ENCODE measurements around the gene TCF4. TPM values are rescaled to one million over a fixed set of nuclear protein-coding genes. Genes with fewer than 3 reads are reported as not detected.

Gene TCF4
- total and polyA plus RNA-seq, 2 of the 13 experiments (the other 11 are each of a cell fraction or from before 2014, with no cell fraction given), result not detected

DNA sequence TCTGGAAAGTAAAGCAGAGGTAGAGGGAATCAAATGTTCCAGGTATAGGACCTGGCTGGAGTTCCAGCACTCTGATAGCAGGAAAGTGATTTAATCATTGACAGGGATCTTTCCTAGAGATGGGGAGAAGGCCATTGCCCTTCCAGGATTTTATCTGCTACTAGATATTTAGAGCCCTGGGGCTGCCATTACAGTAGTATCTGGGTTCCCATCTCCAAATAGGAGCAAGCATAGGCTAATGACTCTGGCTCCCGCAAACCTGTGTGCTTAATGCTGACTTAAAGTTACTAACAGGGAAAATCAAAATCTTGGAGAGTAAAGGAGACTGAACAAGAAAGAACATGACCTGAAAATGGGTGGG is 331.1 kb downstream of the TCF4 start:
- FAIRE-seq (no peak), ATAC-seq (no peak), DNase-seq (ENCODE audit: low spot score) (no peak)
- ChIA-PET POLR2A (no interaction called here), CTCF (ENCODE audit: low intra/inter-chr PET ratio, low total read pairs) (no interaction called here)
- Histone ChIP-seq H3K4me2 (ENCODE audit: low read depth, low read length) (no peak overlapping the region), H3K27me3 (ENCODE audit: control insufficient read depth in 1 of 2, insufficient read depth in 2 of 2, low read length in 2 of 2) (no peaks in the 10 kb centered on the region), H3K4me1 (ENCODE audit: insufficient read depth, low read length) (no peaks in the 10 kb centered on the region), H3K36me3 (replicated peaks in 1 of 2; ENCODE audit: control insufficient read depth in 1 of 2, insufficient read depth in 2 of 2, low read length in 2 of 2) (no peaks in the 10 kb centered on the region), H3K9ac (ENCODE audit: insufficient read depth, low read depth, low read length) (no peak overlapping the region), H3K79me2 (ENCODE audit: insufficient read depth, low read length) (no peaks in the 10 kb centered on the region), H4K20me1 (ENCODE audit: insufficient read depth, low read length) (no peaks in the 10 kb centered on the region), H2AFZ (ENCODE audit: low read length) (no peak overlapping the region), H3K9me3 (ENCODE audit: low read length) (no peaks in the 10 kb centered on the region), H3K27ac (ENCODE audit: extremely low read length, insufficient read depth, low read length) (no peak overlapping the region), H3K4me3 (replicated peaks in 1 of 3; ENCODE audit: insufficient read depth in 1 of 3, low read depth in 2 of 3, low read length in 3 of 3) (no peak overlapping the region)
- WGBS (ENCODE audit: low lambda C conversion rate), result 36% methylated on average over 1 of the region's 1 CpG
- no peak for TF ChIP-seq NAIF1 (CRISPR knock-in tag; IDR thresholded peaks at IDR 0.05; ENCODE audit: borderline replicate concordance)
- BruUV-seq (replicated peaks), result no TSS peak
- in situ Hi-C loops (cut with HindIII; ENCODE audit: extremely low pct_ligation_motif_present, low pct_unique_long_range_greater_than_20kb) (no loop called here), intact Hi-C loops (cut with micrococcal nuclease; ENCODE audit: unreplicated experiment) (no loop called here)

DNA sequence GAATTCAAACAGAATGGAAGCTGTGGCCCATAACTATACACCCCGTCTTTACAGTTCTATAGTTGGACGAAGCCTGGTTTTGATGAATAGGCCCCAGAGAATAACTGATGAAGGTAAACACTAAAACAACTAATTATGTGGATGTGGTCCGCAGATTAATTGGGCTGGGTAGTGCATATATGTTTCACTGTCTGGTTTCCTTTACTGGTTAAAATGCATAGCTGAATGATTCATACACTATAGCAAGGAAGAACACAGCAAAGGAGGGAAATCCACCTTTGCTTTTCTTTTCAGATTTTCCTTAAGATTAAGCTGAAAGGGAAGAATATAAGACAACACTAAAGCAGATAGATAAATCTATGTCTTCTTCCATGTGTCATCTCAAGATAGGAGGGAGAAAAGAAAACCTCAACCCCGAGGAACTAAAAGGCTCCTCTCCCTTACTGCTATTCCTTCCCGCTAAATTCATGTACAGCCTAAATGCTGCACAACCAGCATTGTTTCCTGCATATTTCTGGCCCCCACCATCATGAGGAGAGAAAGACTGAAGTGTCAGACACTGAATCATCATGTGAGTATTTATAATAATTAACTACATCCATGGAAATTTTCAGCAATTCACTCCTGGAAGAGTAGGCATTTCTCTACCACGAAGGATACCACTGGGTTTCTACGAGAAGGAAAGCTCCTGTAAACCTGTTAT is 331.6 kb downstream of the TCF4 start:
- FAIRE-seq (no peak), DNase-seq (ENCODE audit: low spot score) (no peak), ATAC-seq (no peak)
- no peak overlapping the region for H3K4me2 ChIP-seq (ENCODE audit: low read depth, low read length)
- in situ Hi-C loops (cut with HindIII; ENCODE audit: extremely low pct_ligation_motif_present, low pct_unique_long_range_greater_than_20kb) (no loop called here), intact Hi-C loops (cut with micrococcal nuclease; ENCODE audit: unreplicated experiment) (no loop called here)
- no TSS peak for BruUV-seq (replicated peaks)
- ChIA-PET POLR2A (no interaction called here), CTCF (ENCODE audit: low intra/inter-chr PET ratio, low total read pairs) (no interaction called here)
- H3K4me3 ChIP-seq (replicated peaks in 1 of 3; ENCODE audit: insufficient read depth in 1 of 3, low read depth in 2 of 3, low read length in 3 of 3), result no peak overlapping the region
- H3K27me3 ChIP-seq (ENCODE audit: control insufficient read depth in 1 of 2, insufficient read depth in 2 of 2, low read length in 2 of 2), result no peaks in the 10 kb centered on the region
- H3K9me3 ChIP-seq (ENCODE audit: low read length), result no peaks in the 10 kb centered on the region
- 3% methylated on average over 7 of the region's 7 CpGs for WGBS (ENCODE audit: low lambda C conversion rate)
- H3K79me2 ChIP-seq (ENCODE audit: insufficient read depth, low read length), result no peaks in the 10 kb centered on the region
- H3K36me3 ChIP-seq (replicated peaks in 1 of 2; ENCODE audit: control insufficient read depth in 1 of 2, insufficient read depth in 2 of 2, low read length in 2 of 2), result no peaks in the 10 kb centered on the region
- H4K20me1 ChIP-seq (ENCODE audit: insufficient read depth, low read length), result no peaks in the 10 kb centered on the region
- H2AFZ ChIP-seq (ENCODE audit: low read length), result no peak overlapping the region
- no peaks in the 10 kb centered on the region for H3K4me1 ChIP-seq (ENCODE audit: insufficient read depth, low read length)
- no peak overlapping the region for H3K27ac ChIP-seq (ENCODE audit: extremely low read length, insufficient read depth, low read length)
- H3K9ac ChIP-seq (ENCODE audit: insufficient read depth, low read depth, low read length), result no peak overlapping the region
- TF ChIP-seq, protein P1, sequence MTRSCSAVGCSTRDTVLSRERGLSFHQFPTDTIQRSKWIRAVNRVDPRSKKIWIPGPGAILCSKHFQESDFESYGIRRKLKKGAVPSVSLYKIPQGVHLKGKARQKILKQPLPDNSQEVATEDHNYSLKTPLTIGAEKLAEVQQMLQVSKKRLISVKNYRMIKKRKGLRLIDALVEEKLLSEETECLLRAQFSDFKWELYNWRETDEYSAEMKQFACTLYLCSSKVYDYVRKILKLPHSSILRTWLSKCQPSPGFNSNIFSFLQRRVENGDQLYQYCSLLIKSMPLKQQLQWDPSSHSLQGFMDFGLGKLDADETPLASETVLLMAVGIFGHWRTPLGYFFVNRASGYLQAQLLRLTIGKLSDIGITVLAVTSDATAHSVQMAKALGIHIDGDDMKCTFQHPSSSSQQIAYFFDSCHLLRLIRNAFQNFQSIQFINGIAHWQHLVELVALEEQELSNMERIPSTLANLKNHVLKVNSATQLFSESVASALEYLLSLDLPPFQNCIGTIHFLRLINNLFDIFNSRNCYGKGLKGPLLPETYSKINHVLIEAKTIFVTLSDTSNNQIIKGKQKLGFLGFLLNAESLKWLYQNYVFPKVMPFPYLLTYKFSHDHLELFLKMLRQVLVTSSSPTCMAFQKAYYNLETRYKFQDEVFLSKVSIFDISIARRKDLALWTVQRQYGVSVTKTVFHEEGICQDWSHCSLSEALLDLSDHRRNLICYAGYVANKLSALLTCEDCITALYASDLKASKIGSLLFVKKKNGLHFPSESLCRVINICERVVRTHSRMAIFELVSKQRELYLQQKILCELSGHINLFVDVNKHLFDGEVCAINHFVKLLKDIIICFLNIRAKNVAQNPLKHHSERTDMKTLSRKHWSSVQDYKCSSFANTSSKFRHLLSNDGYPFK (CRISPR knock-in tag; IDR thresholded peaks at IDR 0.05; ENCODE audit: borderline replicate concordance), result no peak
- TF ChIP-seq ZNF350 (CRISPR knock-in tag; IDR thresholded peaks at IDR 0.05; ENCODE audit: borderline replicate concordance, low read depth) (no peak), PHF20 (CRISPR knock-in tag; IDR thresholded peaks at IDR 0.05) (no peak), SETDB1 (CRISPR knock-in tag; IDR thresholded peaks at IDR 0.05; ENCODE audit: borderline replicate concordance) (no peak), SNRNP70 (IDR thresholded peaks at IDR 0.05; ENCODE audit: low read depth, low read length) (no peak), ZFP36L2 (CRISPR knock-in tag; IDR thresholded peaks at IDR 0.05) (no peak), RBM39 (IDR thresholded peaks at IDR 0.05; ENCODE audit: low read depth, low read length, poor library complexity, severe bottlenecking) (no peak), RAD51 (IDR thresholded peaks at IDR 0.05; ENCODE audit: borderline replicate concordance) (no peak), TBX2 (CRISPR knock-in tag; IDR thresholded peaks at IDR 0.05; ENCODE audit: borderline replicate concordance) (no peak), ZNF496 (CRISPR knock-in tag; IDR thresholded peaks at IDR 0.05; ENCODE audit: insufficient replicate concordance) (no peak)
- TF ChIP-seq, protein P2, sequence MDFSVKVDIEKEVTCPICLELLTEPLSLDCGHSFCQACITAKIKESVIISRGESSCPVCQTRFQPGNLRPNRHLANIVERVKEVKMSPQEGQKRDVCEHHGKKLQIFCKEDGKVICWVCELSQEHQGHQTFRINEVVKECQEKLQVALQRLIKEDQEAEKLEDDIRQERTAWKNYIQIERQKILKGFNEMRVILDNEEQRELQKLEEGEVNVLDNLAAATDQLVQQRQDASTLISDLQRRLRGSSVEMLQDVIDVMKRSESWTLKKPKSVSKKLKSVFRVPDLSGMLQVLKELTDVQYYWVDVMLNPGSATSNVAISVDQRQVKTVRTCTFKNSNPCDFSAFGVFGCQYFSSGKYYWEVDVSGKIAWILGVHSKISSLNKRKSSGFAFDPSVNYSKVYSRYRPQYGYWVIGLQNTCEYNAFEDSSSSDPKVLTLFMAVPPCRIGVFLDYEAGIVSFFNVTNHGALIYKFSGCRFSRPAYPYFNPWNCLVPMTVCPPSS (IDR thresholded peaks at IDR 0.05), result no peak
- TF ChIP-seq, protein P3, sequence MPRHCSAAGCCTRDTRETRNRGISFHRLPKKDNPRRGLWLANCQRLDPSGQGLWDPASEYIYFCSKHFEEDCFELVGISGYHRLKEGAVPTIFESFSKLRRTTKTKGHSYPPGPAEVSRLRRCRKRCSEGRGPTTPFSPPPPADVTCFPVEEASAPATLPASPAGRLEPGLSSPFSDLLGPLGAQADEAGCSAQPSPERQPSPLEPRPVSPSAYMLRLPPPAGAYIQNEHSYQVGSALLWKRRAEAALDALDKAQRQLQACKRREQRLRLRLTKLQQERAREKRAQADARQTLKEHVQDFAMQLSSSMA (CRISPR knock-in tag; IDR thresholded peaks at IDR 0.05), result no peak

Measured in HepG2 (cell line).